Thyroid gland (tissue), 4 donors: ENCODE measurements around the gene FOXP3. TPM values are rescaled to one million over a fixed set of nuclear protein-coding genes. Genes with fewer than 3 reads are reported as not detected.

Experiments
- DNase-seq, 2 donors: peaks; one replicate each; pipeline ENCODE4 v3.0.0-alpha.2; 2019
- H3K27ac ChIP-seq, 3 donors: fragments of 200-600 bp; sonication (generic); 1 replicate in 2 of 3; 2 replicates in 1 of 3; pipeline ENCODE4 v1.5.1; 2016 to 2019; ENCODE audit warnings: mild to moderate bottlenecking in 1 of 3, moderate library complexity in 1 of 3
- H3K27me3 ChIP-seq: fragments of 200-600 bp; sonication (generic); one replicate; pipeline ENCODE4 v1.5.1; 2019
- H3K36me3 ChIP-seq, 2 donors: fragments of 200-600 bp; sonication (generic); one replicate each; pipeline ENCODE4 v1.5.1; 2016 to 2019
- H3K4me1 ChIP-seq, 2 donors: fragments of 200-600 bp; sonication (generic); one replicate each; pipeline ENCODE4 v1.5.1; 2017 to 2019
- H3K4me3 ChIP-seq, 3 donors: fragments of 200-600 bp; sonication (generic); replicated peaks in 1 of 3; 1 replicate in 2 of 3; 2 replicates in 1 of 3; pipeline ENCODE4 v1.5.1; 2016; ENCODE audit warnings: mild to moderate bottlenecking in 1 of 3
- H3K9me3 ChIP-seq: fragments of 200-600 bp; sonication (generic); one replicate; pipeline ENCODE4 v1.5.1; 2017
- POLR2A ChIP-seq, 2 donors: fragments of 450-650 bp; IDR thresholded peaks; one replicate each; pipeline ENCODE4 v1.6.1; 2017; ENCODE audit warnings: antibody characterized with exemption in 2 of 2, mild to moderate bottlenecking in 2 of 2, moderate library complexity in 1 of 2
- WGBS, 2 donors: methylation state at CpG; one replicate each; pipeline ENCODE4 v1.1.5; 2017; 5-methylcytosine and 5-hydroxymethylcytosine counted together
- intact Hi-C: fragments of 100-400 bp; cut with DNase I; formaldehyde crosslinking; loops from one replicate; pipeline ENCODE4 v1.15.1; 2023
- total RNA-seq, 4 donors: library from RNA; depleted of rRNA; stranded (reverse); fragments of >200 nt; gene quantifications; one replicate each; pipeline ENCODE4 v1.2.3, GENCODE V29; 2016
- TF ChIP-seq, protein P1 (sequence below), 6 experiments: fragments of 200-600 bp in 3 of 6; fragments of 450-650 bp in 3 of 6; sonication (generic) in 3 of 6; IDR thresholded peaks; one replicate each; pipeline ENCODE4 v1.5.1; 2016 to 2019; ENCODE audit warnings: antibody characterized with exemption in 6 of 6, mild to moderate bottlenecking in 2 of 6, inconsistent platforms in 1 of 6, moderate library complexity in 1 of 6

FOXP3 gene
- total RNA-seq, 4 donors from 2014 or later = 0.11 to 0.13 TPM; not detected in 2

DNA sequence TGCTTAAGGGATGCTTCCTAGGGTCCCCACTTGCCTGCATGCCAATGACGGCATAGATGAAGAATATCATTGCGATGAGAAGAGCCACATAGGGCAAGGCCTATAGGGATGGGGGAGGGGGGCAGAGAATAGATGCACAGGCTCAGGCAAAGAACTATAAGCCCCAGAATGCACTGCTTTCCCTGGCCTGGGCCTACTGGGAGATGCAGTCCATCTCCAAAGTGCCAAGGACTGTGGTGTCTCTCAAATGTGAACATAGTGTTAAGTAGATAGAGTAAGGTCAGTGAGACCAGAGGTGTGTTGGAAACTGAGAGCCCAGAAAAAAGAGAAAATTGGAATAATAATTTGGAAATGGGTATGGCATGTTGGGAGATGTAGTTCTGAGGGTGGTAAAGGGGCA, 52.3 kb downstream of the FOXP3 start:
- DNase-seq = no peak
- Histone ChIP-seq H3K36me3 (no peaks in the 10 kb centered on the region), H3K4me1 (no peaks in the 10 kb centered on the region), H3K27me3 (no peaks in the 10 kb centered on the region), H3K4me3 (no peak overlapping the region), H3K27ac (no peak overlapping the region), H3K9me3 (no peaks in the 10 kb centered on the region)
- 45 to 94% methylated on average over 2 of the region's 2 CpGs for WGBS, 2 donors
- intact Hi-C loops = no loop called here
- no peak for TF ChIP-seq POLR2A (IDR thresholded peaks at IDR 0.05)
- TF ChIP-seq, protein P1, sequence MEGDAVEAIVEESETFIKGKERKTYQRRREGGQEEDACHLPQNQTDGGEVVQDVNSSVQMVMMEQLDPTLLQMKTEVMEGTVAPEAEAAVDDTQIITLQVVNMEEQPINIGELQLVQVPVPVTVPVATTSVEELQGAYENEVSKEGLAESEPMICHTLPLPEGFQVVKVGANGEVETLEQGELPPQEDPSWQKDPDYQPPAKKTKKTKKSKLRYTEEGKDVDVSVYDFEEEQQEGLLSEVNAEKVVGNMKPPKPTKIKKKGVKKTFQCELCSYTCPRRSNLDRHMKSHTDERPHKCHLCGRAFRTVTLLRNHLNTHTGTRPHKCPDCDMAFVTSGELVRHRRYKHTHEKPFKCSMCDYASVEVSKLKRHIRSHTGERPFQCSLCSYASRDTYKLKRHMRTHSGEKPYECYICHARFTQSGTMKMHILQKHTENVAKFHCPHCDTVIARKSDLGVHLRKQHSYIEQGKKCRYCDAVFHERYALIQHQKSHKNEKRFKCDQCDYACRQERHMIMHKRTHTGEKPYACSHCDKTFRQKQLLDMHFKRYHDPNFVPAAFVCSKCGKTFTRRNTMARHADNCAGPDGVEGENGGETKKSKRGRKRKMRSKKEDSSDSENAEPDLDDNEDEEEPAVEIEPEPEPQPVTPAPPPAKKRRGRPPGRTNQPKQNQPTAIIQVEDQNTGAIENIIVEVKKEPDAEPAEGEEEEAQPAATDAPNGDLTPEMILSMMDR (IDR thresholded peaks at IDR 0.05) = no peak

DNA sequence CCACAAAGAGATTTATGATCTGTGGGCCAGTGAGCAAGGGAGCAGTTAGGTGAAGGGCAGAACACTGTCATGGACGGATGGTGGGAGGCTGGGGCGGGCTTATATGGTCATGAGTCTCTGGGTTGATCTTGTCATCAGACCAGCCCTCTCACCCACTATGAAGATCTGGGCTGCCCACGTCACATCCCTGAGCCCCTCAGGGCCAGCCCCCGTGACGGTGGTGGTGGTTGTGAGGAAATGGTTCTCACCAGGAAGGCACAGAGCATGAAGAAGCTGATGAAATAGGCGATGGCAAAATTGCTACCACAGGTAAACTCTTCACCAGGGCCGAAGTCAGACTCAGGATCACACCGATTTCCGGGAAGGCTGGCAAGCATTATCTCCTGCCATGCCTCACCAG, 53.4 kb downstream of the FOXP3 start:
- no peaks in the 10 kb centered on the region for H3K36me3 ChIP-seq
- H3K27ac ChIP-seq = no peak overlapping the region
- TF ChIP-seq POLR2A (IDR thresholded peaks at IDR 0.05) = no peak
- TF ChIP-seq, protein P1 (IDR thresholded peaks at IDR 0.05) = no peak
- H3K4me1 ChIP-seq = no peaks in the 10 kb centered on the region
- no peak for DNase-seq
- intact Hi-C loops = no loop called here
- no peaks in the 10 kb centered on the region for H3K27me3 ChIP-seq
- no peaks in the 10 kb centered on the region for H3K9me3 ChIP-seq
- H3K4me3 ChIP-seq = no peak overlapping the region
- WGBS, 2 donors = 86 to 92% methylated on average over 2 to 8 of the region's 9 CpGs

DNA sequence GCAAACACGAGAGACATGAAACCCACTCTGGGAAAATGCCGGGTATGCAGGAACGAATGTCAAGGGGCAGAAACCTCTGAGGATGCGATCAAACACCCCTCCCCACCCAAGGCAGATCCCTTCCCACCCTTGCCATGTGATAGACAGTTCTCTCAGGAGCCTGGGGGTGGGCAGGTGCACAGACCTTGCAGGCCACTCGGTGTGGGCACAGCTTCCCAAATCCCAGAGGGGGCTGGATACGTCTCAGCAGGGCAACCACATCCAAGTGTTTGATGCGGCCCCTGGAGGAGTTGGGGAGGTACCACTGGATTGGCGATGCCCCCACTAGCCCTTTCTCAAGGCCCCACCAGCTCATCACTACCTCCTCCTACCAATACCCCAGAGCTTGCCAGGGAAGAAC, 54.1 kb downstream of the FOXP3 start:
- no peak for TF ChIP-seq POLR2A (IDR thresholded peaks at IDR 0.05)
- TF ChIP-seq, protein P1 (IDR thresholded peaks at IDR 0.05) = no peak
- Histone ChIP-seq H3K36me3 (no peaks in the 10 kb centered on the region), H3K4me1 (no peaks in the 10 kb centered on the region), H3K27ac (no peak overlapping the region), H3K9me3 (no peaks in the 10 kb centered on the region), H3K4me3 (no peak overlapping the region), H3K27me3 (no peaks in the 10 kb centered on the region)
- intact Hi-C loops = no loop called here
- 43 to 49% methylated on average over 3 to 4 of the region's 8 CpGs for WGBS, 2 donors
- DNase-seq = no peak

DNA sequence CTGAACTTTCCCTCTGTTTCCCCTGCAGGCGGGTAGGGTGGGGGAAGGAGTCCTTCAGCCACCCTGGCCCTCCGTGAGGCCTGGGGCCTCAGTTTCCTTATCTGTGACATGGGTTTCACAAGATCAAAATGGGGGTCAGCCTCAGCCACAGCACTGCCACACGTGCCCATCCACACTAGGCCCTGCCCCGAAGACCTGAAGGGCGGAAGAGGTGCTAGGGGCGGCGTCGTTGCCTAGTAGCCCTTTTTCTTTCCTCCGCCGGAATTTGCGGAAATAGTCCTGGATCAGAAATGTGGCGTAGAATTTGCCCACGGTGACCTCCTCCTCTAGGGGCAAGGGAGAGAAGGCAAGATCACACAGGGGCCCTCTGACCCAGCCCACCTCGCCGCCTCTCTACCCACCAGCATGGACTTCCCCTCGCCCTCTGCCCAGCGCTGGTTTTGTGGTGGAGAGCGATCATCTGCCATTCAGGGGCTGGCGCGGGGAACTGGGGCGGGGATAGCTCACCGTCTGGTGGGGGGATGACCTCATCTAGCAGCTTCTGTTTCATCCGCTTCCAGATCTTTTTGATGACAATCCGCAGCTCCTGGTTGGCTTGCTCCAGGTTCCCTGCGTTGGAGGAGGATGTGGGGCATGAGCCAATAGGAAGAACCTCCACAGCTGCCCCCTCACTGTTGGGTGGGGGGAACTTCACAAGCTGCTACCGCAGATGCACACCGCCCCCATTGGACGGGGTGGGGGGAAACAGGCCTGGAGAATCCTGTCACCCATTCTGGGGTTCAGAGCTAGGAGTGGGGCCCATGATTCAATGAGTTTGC, 54.9 kb downstream of the FOXP3 start:
- no peak overlapping the region for H3K27ac ChIP-seq
- H3K27me3 ChIP-seq = no peaks in the 10 kb centered on the region
- intact Hi-C loops = no loop called here
- DNase-seq = no peak
- TF ChIP-seq, protein P1 (IDR thresholded peaks at IDR 0.05) = no peak
- no peak for TF ChIP-seq POLR2A (IDR thresholded peaks at IDR 0.05)
- no peaks in the 10 kb centered on the region for H3K36me3 ChIP-seq
- H3K4me3 ChIP-seq = no peak overlapping the region
- H3K4me1 ChIP-seq = no peaks in the 10 kb centered on the region
- no peaks in the 10 kb centered on the region for H3K9me3 ChIP-seq
- 32 to 33% methylated on average over 20 to 24 of the region's 28 CpGs for WGBS, 2 donors

GRCh38 chrX:49208399-49208798, 56.1 kb downstream of the FOXP3 start:
- Histone ChIP-seq H3K27ac (no peak overlapping the region), H3K4me1 (no peaks in the 10 kb centered on the region), H3K9me3 (no peaks in the 10 kb centered on the region), H3K27me3 (no peaks in the 10 kb centered on the region), H3K36me3 (no peaks in the 10 kb centered on the region), H3K4me3 (no peak overlapping the region)
- no peak for TF ChIP-seq POLR2A (IDR thresholded peaks at IDR 0.05)
- TF ChIP-seq, protein P1 (IDR thresholded peaks at IDR 0.05) = no peak
- intact Hi-C loops = no loop called here
- 83 to 94% methylated on average over 1 to 5 of the region's 5 CpGs for WGBS, 2 donors
- DNase-seq = no peak
